Stimulated activated CD8-positive, alpha-beta memory T cell treated with anti-CD3 and anti-CD28 coated beads, Interleukin-2, amount 100 ng/mL, for 48 hours (primary cell): ENCODE data around the gene ACADSB.

Experiments
- DNase-seq, 2 donors: peaks; one replicate each; pipeline ENCODE4 v3.0.0-alpha.2; 2020; ENCODE audit warnings: low read depth in 2 of 2

ACADSB gene

GRCh38 chr10:123100030-123100762 lies 91.4 kb downstream of the ACADSB start:
- DNase-seq = no peak

DNA sequence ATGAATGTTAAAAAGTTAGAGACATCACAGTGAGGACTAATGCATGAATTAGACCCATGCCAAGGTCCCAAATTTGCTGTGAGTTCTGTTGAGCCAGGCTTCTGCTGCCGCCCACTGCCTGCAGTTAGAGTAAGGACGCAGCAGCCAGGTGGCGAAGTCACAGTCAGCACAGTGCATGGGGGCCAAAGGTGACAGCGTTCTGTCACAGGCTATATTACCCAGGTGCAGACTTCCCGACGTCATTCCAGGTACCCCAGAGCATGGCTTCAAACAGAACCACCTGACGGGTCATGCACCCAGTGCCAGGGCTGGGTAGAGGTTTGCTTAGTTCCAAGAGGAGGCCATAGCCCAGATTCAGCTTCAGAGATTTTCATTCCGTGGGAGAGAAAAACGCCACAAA lies 93.1 kb downstream of the ACADSB start:
- no peak for DNase-seq

- DNase-seq = no peak
These were observed 93.9 kb downstream of the ACADSB start for GRCh38 chr10:123102673-123103072.

GRCh38 chr10:123103944-123104343 lies 95.1 kb downstream of the ACADSB start:
- no peak for DNase-seq
